ENCODE results near the gene CCS.

Gene CCS

GRCh38 chr11:66636411-66636810 is 43.4 kb downstream of the CCS start:
- no peak for TF ChIP-seq CTCF (conservative IDR thresholded peaks at IDR 0.05)
- peak overlapping the region; percentile 91; the same call in 1 of the 2 replicates for H3K27ac ChIP-seq

- no peak for TF ChIP-seq CTCF (conservative IDR thresholded peaks at IDR 0.05)
- H3K27ac ChIP-seq = peak overlapping the region; percentile 91
These were observed 44.7 kb downstream of the CCS start for GRCh38 chr11:66637557-66638176.

GRCh38 chr11:66638177-66639065 is 45.4 kb downstream of the CCS start, which contains the start of gene RBM4:
Gene RBM4 (plus strand): TSS chr11:66638703. CDS start chr11:66639712, 1,009 bp downstream.
- H3K27ac ChIP-seq = peak within 1 kb of the TSS; percentile 91
- no peak; the same call in 1 of the 2 replicates for TF ChIP-seq CTCF (conservative IDR thresholded peaks at IDR 0.05)

- peak overlapping the region; percentile 91 for H3K27ac ChIP-seq
- no peak for TF ChIP-seq CTCF (conservative IDR thresholded peaks at IDR 0.05)
These were observed 46.3 kb downstream of the CCS start for GRCh38 chr11:66639066-66639813.

- H3K27ac ChIP-seq = peak overlapping the region; percentile 91
These were observed 46.9 kb downstream of the CCS start for GRCh38 chr11:66639814-66640340.

GRCh38 chr11:66641834-66642233 is 48.8 kb downstream of the CCS start:
- H3K27ac ChIP-seq = peak overlapping the region; percentile 91; the same call in 1 of the 2 replicates
- TF ChIP-seq CTCF (conservative IDR thresholded peaks at IDR 0.05) = no peak

- no peak for TF ChIP-seq CTCF (conservative IDR thresholded peaks at IDR 0.05)
- peak overlapping the region; percentile 91; the same call in 1 of the 2 replicates for H3K27ac ChIP-seq
These were observed 50.9 kb downstream of the CCS start for GRCh38 chr11:66643745-66644437.

Data from VCaP (cell line).